HEK293 (cell line): ENCODE measurements around the gene HIRIP3.

Experiments
- CTCF ChIA-PET: fragments of 350-600 bp; formaldehyde crosslinking; extraction: SDS; loops from one replicate; lab custom pipeline; 2021; ENCODE audit warnings: antibody characterized with exemption; lab: Yijun Ruan, JAX
- POLR2A ChIA-PET: fragments of 300-600 bp; formaldehyde crosslinking; extraction: SDS; loops from one replicate; lab custom pipeline; 2020; ENCODE audit warnings: antibody characterized with exemption, inconsistent platforms; lab: Yijun Ruan, JAX
- H3K27ac ChIP-seq: fragments of 200-500 bp; sonication (Bioruptor generic); 2 replicates; pipeline ENCODE4 v1.5.1; 2014; ENCODE audit warnings: low read depth, low read length, control low read depth, inconsistent platforms; ENCODE audit errors: extremely low read depth
- H3K36me3 ChIP-seq, 2 experiments: fragments of 200-500 bp in 1 of 2; sonication (Bioruptor generic) in 1 of 2; 1 replicate in 1 of 2; 2 replicates in 1 of 2; pipeline ENCODE4 v1.5.1; 2014 to 2017; ENCODE audit warnings: inconsistent platforms in 2 of 2, low read length in 2 of 2; ENCODE audit not compliant: control insufficient read depth in 2 of 2, insufficient read depth in 1 of 2
- H3K4me1 ChIP-seq: fragments of 200-500 bp; sonication (Bioruptor generic); 2 replicates; pipeline ENCODE4 v1.5.1; 2014; ENCODE audit warnings: mild to moderate bottlenecking, low read length, inconsistent platforms; ENCODE audit not compliant: control insufficient read depth, insufficient read depth
- H3K4me3 ChIP-seq: 2 replicates; pipeline ENCODE4 v1.5.1; 2011; ENCODE audit warnings: low read depth, mild to moderate bottlenecking, control low read depth, low read length, moderate library complexity
- H3K9me3 ChIP-seq: fragments of 200-500 bp; sonication (Bioruptor generic); 2 replicates; pipeline ENCODE4 v1.5.1; 2014; ENCODE audit warnings: low read depth, low read length, inconsistent platforms; ENCODE audit not compliant: control insufficient read depth, insufficient read depth
- BCL11A ChIP-seq: fragments of 450-650 bp; formaldehyde crosslinking; IDR thresholded peaks from 2 replicates; pipeline ENCODE4 v1.5.1; 2016; ENCODE audit warnings: low read depth, missing biosample characterization, missing genetic modification characterization
- BCL6B ChIP-seq: fragments of 450-650 bp; formaldehyde crosslinking; IDR thresholded peaks from 2 replicates; pipeline ENCODE4 v1.5.1; 2017; ENCODE audit warnings: missing biosample characterization, missing genetic modification characterization
- INSM2 ChIP-seq: fragments of 450-650 bp; formaldehyde crosslinking; IDR thresholded peaks from 2 replicates; pipeline ENCODE4 v1.5.1; 2016; ENCODE audit warnings: missing biosample characterization, missing genetic modification characterization
- PATZ1 ChIP-seq: fragments of 450-650 bp; formaldehyde crosslinking; IDR thresholded peaks from 2 replicates; pipeline ENCODE4 v1.5.1; 2016; ENCODE audit warnings: missing biosample characterization, missing genetic modification characterization
- PRDM6 ChIP-seq: fragments of 450-650 bp; formaldehyde crosslinking; IDR thresholded peaks from 2 replicates; pipeline ENCODE4 v1.5.1; 2017; ENCODE audit warnings: missing biosample characterization, missing genetic modification characterization
- SETDB1 ChIP-seq: IDR thresholded peaks from one replicate; pipeline ENCODE4 v1.6.1; 2017; ENCODE audit warnings: mild to moderate bottlenecking, low read length, moderate library complexity, mixed read lengths; ENCODE audit not compliant: insufficient read length
- ZBTB1 ChIP-seq: fragments of 450-650 bp; formaldehyde crosslinking; IDR thresholded peaks from 2 replicates; pipeline ENCODE4 v1.5.1; 2016; ENCODE audit warnings: missing biosample characterization, missing genetic modification characterization
- ZBTB17 ChIP-seq: fragments of 450-650 bp; formaldehyde crosslinking; IDR thresholded peaks from 2 replicates; pipeline ENCODE4 v1.5.1; 2016; ENCODE audit warnings: missing biosample characterization, missing genetic modification characterization
- ZBTB21 ChIP-seq: fragments of 450-650 bp; formaldehyde crosslinking; IDR thresholded peaks from 2 replicates; pipeline ENCODE4 v1.5.1; 2017; ENCODE audit warnings: missing biosample characterization, missing genetic modification characterization
- ZFHX2 ChIP-seq: fragments of 450-650 bp; formaldehyde crosslinking; conservative IDR thresholded peaks from 2 replicates; pipeline ENCODE4 v1.5.1; 2016; ENCODE audit warnings: missing biosample characterization, missing genetic modification characterization
- ZFP37 ChIP-seq: fragments of 450-650 bp; formaldehyde crosslinking; IDR thresholded peaks from 2 replicates; pipeline ENCODE4 v1.5.1; 2016; ENCODE audit warnings: missing biosample characterization, missing genetic modification characterization
- ZNF121 ChIP-seq: fragments of 450-650 bp; formaldehyde crosslinking; IDR thresholded peaks from 2 replicates; pipeline ENCODE4 v1.5.1; 2016; ENCODE audit warnings: missing biosample characterization, missing genetic modification characterization
- ZNF184 ChIP-seq: fragments of 450-650 bp; IDR thresholded peaks from 2 replicates; pipeline ENCODE4 v1.5.1; 2018; ENCODE audit warnings: missing biosample characterization, mild to moderate bottlenecking, missing genetic modification characterization
- ZNF202 ChIP-seq: fragments of 450-650 bp; formaldehyde crosslinking; IDR thresholded peaks from 2 replicates; pipeline ENCODE4 v1.5.1; 2016; ENCODE audit warnings: missing biosample characterization, missing genetic modification characterization, borderline replicate concordance
- ZNF214 ChIP-seq: fragments of 450-650 bp; formaldehyde crosslinking; IDR thresholded peaks from 2 replicates; pipeline ENCODE4 v1.5.1; 2017; ENCODE audit warnings: missing biosample characterization, mild to moderate bottlenecking, missing genetic modification characterization, borderline replicate concordance
- ZNF239 ChIP-seq: fragments of 450-650 bp; formaldehyde crosslinking; IDR thresholded peaks from 2 replicates; pipeline ENCODE4 v1.5.1; 2016; ENCODE audit warnings: missing biosample characterization, missing genetic modification characterization
- ZNF24 ChIP-seq: fragments of 450-650 bp; formaldehyde crosslinking; IDR thresholded peaks from 2 replicates; pipeline ENCODE4 v1.5.1; 2016; ENCODE audit warnings: missing biosample characterization, missing genetic modification characterization
- ZNF302 ChIP-seq: fragments of 450-650 bp; formaldehyde crosslinking; IDR thresholded peaks from 2 replicates; pipeline ENCODE4 v1.5.1; 2016; ENCODE audit warnings: missing biosample characterization, missing genetic modification characterization, low read depth
- ZNF350 ChIP-seq: fragments of 450-650 bp; formaldehyde crosslinking; IDR thresholded peaks from 2 replicates; pipeline ENCODE4 v1.5.0; 2017; ENCODE audit warnings: missing biosample characterization, mild to moderate bottlenecking, missing genetic modification characterization
- ZNF596 ChIP-seq: fragments of 450-650 bp; IDR thresholded peaks from 2 replicates; pipeline ENCODE4 v1.5.0; 2018; ENCODE audit warnings: missing biosample characterization, mild to moderate bottlenecking, missing genetic modification characterization, moderate library complexity
- ZNF600 ChIP-seq: fragments of 450-650 bp; formaldehyde crosslinking; IDR thresholded peaks from 2 replicates; pipeline ENCODE4 v1.5.1; 2016; ENCODE audit warnings: missing biosample characterization, missing genetic modification characterization
- ZNF610 ChIP-seq: fragments of 450-650 bp; formaldehyde crosslinking; IDR thresholded peaks from 2 replicates; pipeline ENCODE4 v1.5.1; 2016; ENCODE audit warnings: missing biosample characterization, missing genetic modification characterization, borderline replicate concordance
- ZNF76 ChIP-seq: fragments of 450-650 bp; formaldehyde crosslinking; IDR thresholded peaks from 2 replicates; pipeline ENCODE4; 2016; ENCODE audit warnings: low read depth, missing biosample characterization, missing genetic modification characterization, borderline replicate concordance
- ZNF777 ChIP-seq: fragments of 450-650 bp; formaldehyde crosslinking; IDR thresholded peaks from 2 replicates; pipeline ENCODE4 v1.5.1; 2017; ENCODE audit warnings: missing biosample characterization, missing genetic modification characterization, borderline replicate concordance
- ZNF837 ChIP-seq: fragments of 450-650 bp; formaldehyde crosslinking; IDR thresholded peaks from 2 replicates; pipeline ENCODE4 v1.5.1; 2016; ENCODE audit warnings: missing biosample characterization, missing genetic modification characterization
- ZXDB ChIP-seq: fragments of 450-650 bp; formaldehyde crosslinking; IDR thresholded peaks from 2 replicates; pipeline ENCODE4 v1.5.1; 2016; ENCODE audit warnings: missing biosample characterization, missing genetic modification characterization

HIRIP3 gene

GRCh38 chr16:29962344-29962994, 32.9 kb downstream of the HIRIP3 start:
- no peaks in the 10 kb centered on the region for H3K9me3 ChIP-seq
- H3K36me3 ChIP-seq = peaks cover 0 to 3% of the 10 kb centered on the region in 2 experiments; a peak in 1 of 3 replicates
- H3K4me1 ChIP-seq = 0 out of 2 replicates have a peak, but pooled peaks cover 3% of the 10 kb centered on the region
- H3K27ac ChIP-seq = peak overlapping the region; percentile 29; the same call in 1 of the 2 replicates
- CTCF ChIA-PET = interaction anchor here (0.6 to 3.5 kb wide), 9 partner anchors 10 to 120 kb away, joined by 3 to 16 read pairs (median 7); partner anchors contain the start of gene TAOK2
- POLR2A ChIA-PET = interaction anchor here (0.7 to 2.5 kb wide), 16 partner anchors 11 to 157 kb away, joined by 3 to 55 read pairs (median 6); partner anchors contain the start of genes ALDOA, CDIPT, HIRIP3 and INO80E
- peak overlapping the region; percentile 57 for H3K4me3 ChIP-seq
- TF ChIP-seq ZNF24 (no peak), ZNF302 (tag by site-specific recombination) (no peak), PATZ1 (tag by site-specific recombination) (no peak), ZBTB17 (tag by site-specific recombination) (peak; percentile 54), ZFP37 (tag by site-specific recombination) (no peak), ZNF600 (peak; percentile 78), ZNF596 (tag by site-specific recombination) (no peak)

GRCh38 chr16:29961479-29962343, 33.7 kb downstream of the HIRIP3 start, which contains the start of gene TMEM219:
Gene TMEM219 (plus strand): TSS chr16:29962079. CDS start chr16:29963144, 1,065 bp downstream.
- Histone ChIP-seq H3K36me3 (peaks cover 0 to 3% of the 10 kb centered on the region in 2 experiments; a peak in 1 of 3 replicates), H3K4me1 (0 out of 2 replicates have a peak, but pooled peaks cover 3% of the 10 kb centered on the region), H3K9me3 (no peaks in the 10 kb centered on the region), H3K4me3 (peak within 1 kb of the TSS; percentile 57), H3K27ac (peak within 1 kb of the TSS; percentile 44; the same call in 1 of the 2 replicates)
- ChIA-PET POLR2A (interaction anchor here (0.6 to 2.5 kb wide), 17 partner anchors 10 to 284 kb away, joined by 3 to 55 read pairs (median 6); partner anchors contain the start of genes ALDOA, CDIPT, HIRIP3 and INO80E), CTCF (interaction anchor here (0.6 to 3.5 kb wide), 10 partner anchors 10 to 447 kb away, joined by 3 to 16 read pairs (median 4); partner anchors contain the start of genes TAOK2 and TLCD3B)
- TF ChIP-seq ZNF121 (tag by site-specific recombination) (no peak), ZXDB (tag by site-specific recombination) (peak; percentile 37), ZBTB1 (no peak), INSM2 (tag by site-specific recombination) (no peak), ZNF76 (tag by site-specific recombination) (no peak), SETDB1 (peak; percentile 14), ZNF350 (tag by site-specific recombination) (no peak), ZNF214 (tag by site-specific recombination) (no peak), ZNF239 (tag by site-specific recombination) (no peak), ZBTB21 (tag by site-specific recombination) (no peak), ZNF184 (no peak), ZFHX2 (tag by site-specific recombination) (peak; percentile 73), ZNF777 (tag by site-specific recombination) (peak; percentile 34; the same call in 1 of the 2 replicates), PRDM6 (tag by site-specific recombination) (no peak), ZNF610 (peak; percentile 23; the same call in 1 of the 2 replicates), ZNF837 (tag by site-specific recombination) (no peak), BCL11A (tag by site-specific recombination) (no peak), BCL6B (tag by site-specific recombination) (no peak), ZNF202 (tag by site-specific recombination) (no peak)
